Neural cell (in vitro differentiated cells): Measurements from ENCODE around the gene PLEKHA1. TPM values are rescaled to one million over a fixed set of nuclear protein-coding genes. Genes with fewer than 3 reads are reported as not detected.

Source experiments
- H2AFZ ChIP-seq: fragments of 200-600, 300-800 bp; sonication (generic), shearing (Covaris generic); 2 replicates; pipeline ENCODE4 v1.6.0; 2014; ENCODE audit warnings: low read depth, mild to moderate bottlenecking, antibody characterized with exemption, low read length, moderate library complexity
- H3F3A ChIP-seq: fragments of 200-600 bp; shearing (Covaris generic); 2 replicates; pipeline ENCODE4 v1.6.1; 2016; ENCODE audit warnings: mild to moderate bottlenecking, moderate library complexity, mixed read lengths, antibody characterized with exemption, low read length; ENCODE audit not compliant: insufficient read depth, poor library complexity, severe bottlenecking
- H3K27ac ChIP-seq: fragments of 200-600, 300-800 bp; sonication (generic), shearing (Covaris generic); 2 replicates; pipeline ENCODE4 v1.5.1; 2014; ENCODE audit warnings: mild to moderate bottlenecking, low read length, moderate library complexity
- H3K27me3 ChIP-seq: fragments of 300-800, 200-600 bp; sonication (generic), shearing (Covaris generic); 2 replicates; pipeline ENCODE4 v1.6.0; 2014; ENCODE audit warnings: mild to moderate bottlenecking, low read depth, low read length, moderate library complexity; ENCODE audit not compliant: insufficient read depth
- H3K36me3 ChIP-seq: fragments of 300-800, 200-600 bp; sonication (generic), shearing (Covaris generic); 2 replicates; pipeline ENCODE4 v1.5.1; 2014; ENCODE audit warnings: mild to moderate bottlenecking, antibody characterized with exemption, low read length, moderate library complexity; ENCODE audit not compliant: insufficient read depth
- H3K4me2 ChIP-seq: fragments of 300-800, 200-600 bp; sonication (generic), shearing (Covaris generic); 2 replicates; pipeline ENCODE4 v1.6.0; 2014; ENCODE audit warnings: mild to moderate bottlenecking, low read length
- H3K4me3 ChIP-seq: fragments of 300-800, 200-600 bp; sonication (generic), shearing (Covaris generic); 2 replicates; pipeline ENCODE4 v1.5.1; 2014; ENCODE audit warnings: mild to moderate bottlenecking, low read length, moderate library complexity
- H3K79me2 ChIP-seq: fragments of 200-600 bp; shearing (Covaris generic); replicated peaks from 2 replicates; pipeline ENCODE4 v1.6.0; 2014; ENCODE audit warnings: mild to moderate bottlenecking, low read length, moderate library complexity; ENCODE audit not compliant: insufficient read depth
- H3K9ac ChIP-seq: fragments of 300-800, 200-600 bp; sonication (generic), shearing (Covaris generic); 2 replicates; pipeline ENCODE4 v1.6.1; 2016; ENCODE audit warnings: mild to moderate bottlenecking, low read length, mixed read lengths
- H3K9me2 ChIP-seq: fragments of 200-600 bp; shearing (Covaris generic); 2 replicates; pipeline ENCODE4 v1.6.1; 2016; ENCODE audit warnings: mild to moderate bottlenecking, low read length, mixed read lengths; ENCODE audit not compliant: insufficient read depth
- H3K9me3 ChIP-seq: fragments of 200-600, 300-800 bp; sonication (generic), shearing (Covaris generic); 2 replicates; pipeline ENCODE4 v1.6.1; 2016; ENCODE audit warnings: mild to moderate bottlenecking, mixed run types, low read length, moderate library complexity, mixed read lengths
- H4K20me1 ChIP-seq: fragments of 200-600 bp; shearing (Covaris generic); 2 replicates; pipeline ENCODE4 v1.6.1; 2016; ENCODE audit warnings: mild to moderate bottlenecking, mixed run types; ENCODE audit not compliant: insufficient read depth
- EP300 ChIP-seq: fragments of 450-650 bp; conservative IDR thresholded peaks from 2 replicates; pipeline ENCODE4 v1.6.1; 2014; ENCODE audit warnings: antibody characterized with exemption, mild to moderate bottlenecking, moderate library complexity; ENCODE audit not compliant: poor library complexity, severe bottlenecking
- EZH2 ChIP-seq: fragments of 200-600, 300-800 bp; shearing (Covaris generic), sonication (generic); IDR thresholded peaks from 2 replicates; pipeline ENCODE4 v1.6.1; 2014; ENCODE audit warnings: antibody characterized with exemption, low read length, borderline replicate concordance, mild to moderate bottlenecking; ENCODE audit not compliant: insufficient read depth, poor library complexity, severe bottlenecking
- MXI1 ChIP-seq: fragments of 450-650 bp; conservative IDR thresholded peaks from 2 replicates; pipeline ENCODE4 v1.6.1; 2014; ENCODE audit warnings: antibody characterized with exemption, mild to moderate bottlenecking; ENCODE audit not compliant: poor library complexity, severe bottlenecking
- POLR2AphosphoS5 ChIP-seq: IDR thresholded peaks from 2 replicates; pipeline ENCODE4 v1.6.1; 2012
- RAD21 ChIP-seq: fragments of 450-650 bp; conservative IDR thresholded peaks from 2 replicates; pipeline ENCODE4 v1.6.1; 2014; ENCODE audit warnings: antibody characterized with exemption, mild to moderate bottlenecking, moderate library complexity
- SMC3 ChIP-seq: fragments of 450-650 bp; conservative IDR thresholded peaks from 2 replicates; pipeline ENCODE4 v1.6.1; 2014; ENCODE audit warnings: antibody characterized with exemption, mild to moderate bottlenecking, moderate library complexity; ENCODE audit not compliant: poor library complexity
- TAF1 ChIP-seq: IDR thresholded peaks from 2 replicates; pipeline ENCODE4 v1.6.1; 2012; ENCODE audit warnings: low read depth
- polyA plus RNA-seq: library from polyadenylated mRNA; depleted of rRNA; stranded (reverse); fragments of >200 nt; gene quantifications from 2 replicates; pipeline ENCODE4 v1.2.3, GENCODE V29; 2014
- TF ChIP-seq, protein P1 (sequence below): IDR thresholded peaks from 2 replicates; pipeline ENCODE4 v1.6.1; 2012; ENCODE audit warnings: borderline replicate concordance
- TF ChIP-seq, protein P2 (sequence below): fragments of 450-650 bp; IDR thresholded peaks from 2 replicates; pipeline ENCODE4 v1.5.1; 2014; ENCODE audit warnings: antibody characterized with exemption, mild to moderate bottlenecking, moderate library complexity; ENCODE audit not compliant: poor library complexity, severe bottlenecking

PLEKHA1 gene
- polyA plus RNA-seq, 1 donor from 2014 or later, result 91.9 TPM

DNA sequence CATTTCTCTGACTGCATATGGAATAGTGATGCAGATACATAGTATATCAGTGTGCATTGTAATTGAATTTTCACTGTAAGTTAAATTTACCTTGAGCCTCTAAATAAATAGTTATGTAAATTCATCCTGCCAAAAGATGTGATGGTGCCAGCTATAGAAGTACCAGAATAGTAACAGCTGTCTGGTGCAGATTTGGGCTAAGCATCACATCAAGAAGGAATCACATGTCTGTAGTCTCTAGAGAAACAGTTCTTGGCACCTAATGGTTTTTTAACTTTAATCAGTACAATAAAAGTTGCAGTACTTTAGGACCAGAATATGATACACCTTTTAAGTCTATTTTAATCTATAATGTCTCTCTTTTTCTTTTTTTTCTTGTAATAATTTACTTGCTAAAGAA lies 17.4 kb downstream of the PLEKHA1 start:
- Histone ChIP-seq H4K20me1 (no peaks in the 10 kb centered on the region), H3F3A (no peaks in the 10 kb centered on the region), H3K4me2 (no peak overlapping the region), H3K27me3 (no peaks in the 10 kb centered on the region), H3K9me3 (no peaks in the 10 kb centered on the region), H3K79me2 (peaks cover 15% of the 10 kb centered on the region), H2AFZ (no peak overlapping the region), H3K9me2 (no peaks in the 10 kb centered on the region), H3K4me3 (no peak overlapping the region), H3K27ac (no peak overlapping the region), H3K9ac (no peak overlapping the region), H3K36me3 (no peaks in the 10 kb centered on the region)
- no peak for TF ChIP-seq SMC3
- no peak for TF ChIP-seq RAD21
- TF ChIP-seq EP300, result no peak
- TF ChIP-seq EZH2, result no peak
- no peak for TF ChIP-seq MXI1
- TF ChIP-seq, protein P1, sequence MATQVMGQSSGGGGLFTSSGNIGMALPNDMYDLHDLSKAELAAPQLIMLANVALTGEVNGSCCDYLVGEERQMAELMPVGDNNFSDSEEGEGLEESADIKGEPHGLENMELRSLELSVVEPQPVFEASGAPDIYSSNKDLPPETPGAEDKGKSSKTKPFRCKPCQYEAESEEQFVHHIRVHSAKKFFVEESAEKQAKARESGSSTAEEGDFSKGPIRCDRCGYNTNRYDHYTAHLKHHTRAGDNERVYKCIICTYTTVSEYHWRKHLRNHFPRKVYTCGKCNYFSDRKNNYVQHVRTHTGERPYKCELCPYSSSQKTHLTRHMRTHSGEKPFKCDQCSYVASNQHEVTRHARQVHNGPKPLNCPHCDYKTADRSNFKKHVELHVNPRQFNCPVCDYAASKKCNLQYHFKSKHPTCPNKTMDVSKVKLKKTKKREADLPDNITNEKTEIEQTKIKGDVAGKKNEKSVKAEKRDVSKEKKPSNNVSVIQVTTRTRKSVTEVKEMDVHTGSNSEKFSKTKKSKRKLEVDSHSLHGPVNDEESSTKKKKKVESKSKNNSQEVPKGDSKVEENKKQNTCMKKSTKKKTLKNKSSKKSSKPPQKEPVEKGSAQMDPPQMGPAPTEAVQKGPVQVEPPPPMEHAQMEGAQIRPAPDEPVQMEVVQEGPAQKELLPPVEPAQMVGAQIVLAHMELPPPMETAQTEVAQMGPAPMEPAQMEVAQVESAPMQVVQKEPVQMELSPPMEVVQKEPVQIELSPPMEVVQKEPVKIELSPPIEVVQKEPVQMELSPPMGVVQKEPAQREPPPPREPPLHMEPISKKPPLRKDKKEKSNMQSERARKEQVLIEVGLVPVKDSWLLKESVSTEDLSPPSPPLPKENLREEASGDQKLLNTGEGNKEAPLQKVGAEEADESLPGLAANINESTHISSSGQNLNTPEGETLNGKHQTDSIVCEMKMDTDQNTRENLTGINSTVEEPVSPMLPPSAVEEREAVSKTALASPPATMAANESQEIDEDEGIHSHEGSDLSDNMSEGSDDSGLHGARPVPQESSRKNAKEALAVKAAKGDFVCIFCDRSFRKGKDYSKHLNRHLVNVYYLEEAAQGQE, result no peak
- no peak for TF ChIP-seq TAF1

DNA sequence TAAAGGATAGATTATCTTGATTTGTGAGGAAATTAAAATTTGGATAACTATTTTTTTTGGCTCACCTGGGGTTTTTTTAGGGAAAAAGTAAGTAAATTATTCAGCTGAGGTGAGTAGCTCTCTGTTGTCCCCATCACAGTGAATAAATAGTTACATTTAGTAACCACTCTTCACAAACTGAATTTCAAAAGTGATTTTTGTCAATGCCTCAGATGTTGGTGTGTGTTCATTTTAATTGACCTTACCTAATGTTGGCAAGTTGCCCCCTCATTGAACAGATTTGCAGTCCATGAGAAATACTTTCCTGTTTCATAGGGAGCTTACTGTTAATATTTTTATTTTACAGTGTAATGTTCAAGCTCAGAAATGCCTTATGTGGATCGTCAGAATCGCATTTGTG lies 18.3 kb downstream of the PLEKHA1 start:
- no peaks in the 10 kb centered on the region for H4K20me1 ChIP-seq
- no peak overlapping the region for H2AFZ ChIP-seq

DNA sequence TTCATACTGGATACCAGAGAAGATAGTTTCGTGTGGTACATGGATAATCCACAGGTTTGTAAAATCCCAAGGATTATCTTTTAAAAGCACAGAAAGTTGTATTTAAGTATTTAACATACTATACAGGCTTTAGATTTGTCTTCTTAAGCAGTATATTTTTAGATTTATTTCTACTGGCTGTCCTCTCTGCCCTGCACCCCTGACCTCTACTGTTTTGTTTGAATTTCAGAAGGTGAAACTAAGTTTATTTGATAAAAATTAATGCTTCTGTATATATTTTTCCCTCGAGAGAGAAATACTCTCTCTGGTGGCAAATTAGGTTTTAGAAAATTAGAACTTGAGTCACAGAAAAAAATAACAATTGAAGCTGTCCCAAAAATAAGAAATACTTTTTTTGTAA lies 18.8 kb downstream of the PLEKHA1 start:
- Histone ChIP-seq H3K4me3 (no peak overlapping the region), H3K36me3 (no peaks in the 10 kb centered on the region), H2AFZ (no peak overlapping the region), H3K27me3 (no peaks in the 10 kb centered on the region), H3K9ac (no peak overlapping the region), H3K4me2 (no peak overlapping the region), H3K9me3 (no peaks in the 10 kb centered on the region), H3K9me2 (no peaks in the 10 kb centered on the region), H4K20me1 (no peaks in the 10 kb centered on the region), H3F3A (no peaks in the 10 kb centered on the region), H3K27ac (no peak overlapping the region), H3K79me2 (peaks cover 7% of the 10 kb centered on the region)
- TF ChIP-seq, protein P1, result no peak
- TF ChIP-seq MXI1 (no peak), TAF1 (no peak), EP300 (no peak), RAD21 (no peak), POLR2AphosphoS5 (no peak), EZH2 (no peak), SMC3 (no peak)
- TF ChIP-seq, protein P2, sequence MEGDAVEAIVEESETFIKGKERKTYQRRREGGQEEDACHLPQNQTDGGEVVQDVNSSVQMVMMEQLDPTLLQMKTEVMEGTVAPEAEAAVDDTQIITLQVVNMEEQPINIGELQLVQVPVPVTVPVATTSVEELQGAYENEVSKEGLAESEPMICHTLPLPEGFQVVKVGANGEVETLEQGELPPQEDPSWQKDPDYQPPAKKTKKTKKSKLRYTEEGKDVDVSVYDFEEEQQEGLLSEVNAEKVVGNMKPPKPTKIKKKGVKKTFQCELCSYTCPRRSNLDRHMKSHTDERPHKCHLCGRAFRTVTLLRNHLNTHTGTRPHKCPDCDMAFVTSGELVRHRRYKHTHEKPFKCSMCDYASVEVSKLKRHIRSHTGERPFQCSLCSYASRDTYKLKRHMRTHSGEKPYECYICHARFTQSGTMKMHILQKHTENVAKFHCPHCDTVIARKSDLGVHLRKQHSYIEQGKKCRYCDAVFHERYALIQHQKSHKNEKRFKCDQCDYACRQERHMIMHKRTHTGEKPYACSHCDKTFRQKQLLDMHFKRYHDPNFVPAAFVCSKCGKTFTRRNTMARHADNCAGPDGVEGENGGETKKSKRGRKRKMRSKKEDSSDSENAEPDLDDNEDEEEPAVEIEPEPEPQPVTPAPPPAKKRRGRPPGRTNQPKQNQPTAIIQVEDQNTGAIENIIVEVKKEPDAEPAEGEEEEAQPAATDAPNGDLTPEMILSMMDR, result no peak

More for the DNA sequence above, 18.3 kb downstream of the PLEKHA1 start:
- Histone ChIP-seq H3K27me3 (no peaks in the 10 kb centered on the region), H3F3A (no peaks in the 10 kb centered on the region), H3K79me2 (peaks cover 7% of the 10 kb centered on the region), H3K9me2 (no peaks in the 10 kb centered on the region), H3K4me2 (no peak overlapping the region), H3K36me3 (no peaks in the 10 kb centered on the region), H3K9ac (no peak overlapping the region), H3K9me3 (no peaks in the 10 kb centered on the region), H3K4me3 (no peak overlapping the region), H3K27ac (no peak overlapping the region)
- TF ChIP-seq EZH2, result no peak
- no peak for TF ChIP-seq SMC3
